ENCODE results near the gene AMMECR1L. TPM values are rescaled to one million over a fixed set of nuclear protein-coding genes. Genes with fewer than 3 reads are reported as not detected.

Gene AMMECR1L
- total RNA-seq, 1 experiment from 2014 or later, result 20.3 TPM

DNA sequence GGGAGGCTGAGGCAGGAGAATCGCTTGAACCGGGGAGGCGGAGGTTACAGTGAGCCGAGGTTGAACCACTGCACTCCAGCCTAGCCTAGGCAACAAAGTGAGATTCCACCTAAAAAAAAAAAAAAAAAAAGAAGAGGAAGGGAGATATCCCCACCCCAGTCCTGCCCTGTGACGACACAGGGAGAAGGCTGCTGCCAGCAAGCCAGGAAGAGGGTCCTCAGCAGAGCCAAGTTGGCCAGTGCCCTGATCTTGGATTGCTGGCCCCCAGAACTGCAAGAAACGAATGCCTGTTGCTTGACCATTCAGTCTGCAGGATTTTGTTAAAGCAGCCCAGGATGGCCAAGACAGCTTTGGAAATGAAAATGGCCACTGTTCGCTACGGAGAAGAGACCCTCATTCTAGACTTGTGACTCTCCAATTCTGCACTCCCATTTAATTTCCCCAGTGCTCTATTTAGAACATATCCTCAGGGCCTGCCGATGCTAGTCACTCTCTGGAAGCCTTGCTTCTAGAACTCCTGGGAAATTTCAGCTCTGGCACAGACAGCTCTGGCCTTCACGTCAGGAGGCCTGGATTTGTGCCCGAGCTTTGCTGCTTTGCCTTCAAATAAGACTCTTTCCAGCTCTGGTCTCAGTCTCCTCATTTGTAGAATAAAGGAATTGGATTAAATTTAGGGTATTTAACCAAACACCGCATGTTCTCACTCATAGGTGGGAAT is 15.7 kb upstream of the AMMECR1L start:
- H3K79me2 ChIP-seq (ENCODE audit: low read depth), result no peaks in the 10 kb centered on the region
- no peaks in the 10 kb centered on the region for H3F3A ChIP-seq (ENCODE audit: insufficient read depth, low read depth)
- no peaks in the 10 kb centered on the region for H3K9me2 ChIP-seq (ENCODE audit: insufficient read depth)
- ChIA-PET POLR2A (ENCODE audit: unreplicated experiment) (no interaction called here), CTCF (no interaction called here)
- intact Hi-C loops (cut with micrococcal nuclease; ENCODE audit: unreplicated experiment), result no loop called here
- H3K4me2 ChIP-seq, result no peak overlapping the region
- no peaks in the 10 kb centered on the region for H3K4me1 ChIP-seq (replicated peaks; ENCODE audit: insufficient read depth)
- no peak overlapping the region for H2AFZ ChIP-seq
- H3K9me3 ChIP-seq (ENCODE audit: insufficient read depth, low read depth), result no peaks in the 10 kb centered on the region
- no peak overlapping the region for H3K27ac ChIP-seq
- no TSS peak for BruUV-seq (replicated peaks)
- no peaks in the 10 kb centered on the region for H3K36me3 ChIP-seq (ENCODE audit: low read depth)
- DNase-seq, result no peak
- H4K20me1 ChIP-seq (ENCODE audit: insufficient read depth), result no peaks in the 10 kb centered on the region
- peaks cover 19% of the 10 kb centered on the region; the same call in 1 of the 2 replicates for H3K27me3 ChIP-seq (ENCODE audit: insufficient read depth, low read depth)
- no peak overlapping the region for H3K4me3 ChIP-seq
- no peak for TF ChIP-seq EZH2 (IDR thresholded peaks at IDR 0.05; ENCODE audit: low read depth)
- TF ChIP-seq, protein P1, sequence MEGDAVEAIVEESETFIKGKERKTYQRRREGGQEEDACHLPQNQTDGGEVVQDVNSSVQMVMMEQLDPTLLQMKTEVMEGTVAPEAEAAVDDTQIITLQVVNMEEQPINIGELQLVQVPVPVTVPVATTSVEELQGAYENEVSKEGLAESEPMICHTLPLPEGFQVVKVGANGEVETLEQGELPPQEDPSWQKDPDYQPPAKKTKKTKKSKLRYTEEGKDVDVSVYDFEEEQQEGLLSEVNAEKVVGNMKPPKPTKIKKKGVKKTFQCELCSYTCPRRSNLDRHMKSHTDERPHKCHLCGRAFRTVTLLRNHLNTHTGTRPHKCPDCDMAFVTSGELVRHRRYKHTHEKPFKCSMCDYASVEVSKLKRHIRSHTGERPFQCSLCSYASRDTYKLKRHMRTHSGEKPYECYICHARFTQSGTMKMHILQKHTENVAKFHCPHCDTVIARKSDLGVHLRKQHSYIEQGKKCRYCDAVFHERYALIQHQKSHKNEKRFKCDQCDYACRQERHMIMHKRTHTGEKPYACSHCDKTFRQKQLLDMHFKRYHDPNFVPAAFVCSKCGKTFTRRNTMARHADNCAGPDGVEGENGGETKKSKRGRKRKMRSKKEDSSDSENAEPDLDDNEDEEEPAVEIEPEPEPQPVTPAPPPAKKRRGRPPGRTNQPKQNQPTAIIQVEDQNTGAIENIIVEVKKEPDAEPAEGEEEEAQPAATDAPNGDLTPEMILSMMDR (conservative IDR thresholded peaks at IDR 0.05), result no peak

DNA sequence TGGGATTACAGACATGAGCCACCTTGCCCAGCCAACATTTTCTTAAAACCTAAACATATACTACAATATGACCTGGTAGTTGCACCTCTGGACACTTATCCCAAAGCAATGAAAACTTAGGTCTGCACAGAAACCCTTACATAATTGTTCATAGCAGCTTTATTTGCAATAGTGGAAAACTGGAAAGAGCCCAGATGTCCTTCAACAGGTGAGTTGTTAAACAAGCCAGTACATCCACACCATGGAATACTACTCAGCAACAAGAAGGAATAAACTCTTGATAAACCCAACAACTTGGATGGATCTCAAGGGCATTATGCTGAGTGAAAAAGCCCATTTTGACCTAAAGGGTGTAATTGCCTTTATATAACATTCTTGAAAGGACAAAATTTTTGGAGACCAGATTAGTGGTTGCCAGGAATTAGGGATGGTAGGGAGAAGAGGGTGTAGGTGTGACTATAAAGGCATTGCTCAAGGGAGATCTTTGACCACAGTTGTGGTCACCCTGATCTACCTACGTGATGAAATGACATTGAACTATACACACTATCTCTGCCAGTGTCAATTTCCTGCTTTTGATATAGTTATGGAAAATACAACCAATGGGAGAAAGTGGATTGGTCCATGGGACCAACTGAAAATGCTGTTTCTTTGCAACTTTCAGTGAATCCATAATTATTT is 11.9 kb upstream of the AMMECR1L start:
- CTCF ChIA-PET, result no interaction called here
- DNase-seq, result no peak
- no TSS peak for BruUV-seq (replicated peaks)
- POLR2A ChIA-PET (ENCODE audit: unreplicated experiment), result no interaction called here
- intact Hi-C loops (cut with micrococcal nuclease; ENCODE audit: unreplicated experiment), result no loop called here
- H3K4me2 ChIP-seq, result no peak overlapping the region
- H3K9me2 ChIP-seq (ENCODE audit: insufficient read depth), result no peaks in the 10 kb centered on the region
- H4K20me1 ChIP-seq (ENCODE audit: insufficient read depth), result no peaks in the 10 kb centered on the region
- no peaks in the 10 kb centered on the region for H3K36me3 ChIP-seq (ENCODE audit: low read depth)
- H3K4me1 ChIP-seq (replicated peaks; ENCODE audit: insufficient read depth), result no peaks in the 10 kb centered on the region
- no peaks in the 10 kb centered on the region for H3K9me3 ChIP-seq (ENCODE audit: insufficient read depth, low read depth)
- TF ChIP-seq, protein P1 (conservative IDR thresholded peaks at IDR 0.05), result no peak
- TF ChIP-seq EZH2 (IDR thresholded peaks at IDR 0.05; ENCODE audit: low read depth), result no peak
- H3K27ac ChIP-seq, result no peak overlapping the region
- H3F3A ChIP-seq (ENCODE audit: insufficient read depth, low read depth), result no peaks in the 10 kb centered on the region
- no peak overlapping the region for H3K4me3 ChIP-seq
- H3K27me3 ChIP-seq (ENCODE audit: insufficient read depth, low read depth), result no peaks in the 10 kb centered on the region
- H3K79me2 ChIP-seq (ENCODE audit: low read depth), result no peaks in the 10 kb centered on the region
- H2AFZ ChIP-seq, result no peak overlapping the region

DNA sequence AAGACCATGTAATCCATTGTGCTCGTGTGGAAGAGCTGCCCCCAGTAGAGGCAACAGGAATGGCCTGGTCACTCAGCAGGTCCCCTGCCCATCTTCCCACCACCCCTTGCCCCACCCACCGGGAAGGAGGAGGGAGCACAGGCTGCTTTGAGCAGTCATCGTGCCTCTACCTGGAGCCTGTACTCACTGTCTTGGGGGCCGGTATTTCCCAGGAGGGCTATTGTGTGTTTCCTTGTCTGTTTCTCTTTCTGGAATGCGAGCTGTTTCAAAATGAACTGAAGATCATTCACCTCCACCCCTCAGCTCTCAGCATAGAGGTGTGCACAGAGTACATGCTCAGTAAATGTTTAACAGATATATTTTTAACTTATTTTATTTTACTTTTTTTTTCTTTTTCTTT is 7.7 kb upstream of the AMMECR1L start:
- no peaks in the 10 kb centered on the region for H3K9me3 ChIP-seq (ENCODE audit: insufficient read depth, low read depth)
- CTCF ChIA-PET, result no interaction called here

More for the DNA sequence above, 7.7 kb upstream of the AMMECR1L start:
- Histone ChIP-seq H3K4me1 (replicated peaks; ENCODE audit: insufficient read depth) (no peaks in the 10 kb centered on the region), H3K9me2 (ENCODE audit: insufficient read depth) (no peaks in the 10 kb centered on the region), H3K27me3 (ENCODE audit: insufficient read depth, low read depth) (no peaks in the 10 kb centered on the region), H3F3A (ENCODE audit: insufficient read depth, low read depth) (no peaks in the 10 kb centered on the region), H4K20me1 (ENCODE audit: insufficient read depth) (no peaks in the 10 kb centered on the region), H2AFZ (no peak overlapping the region), H3K4me3 (no peak overlapping the region), H3K4me2 (no peak overlapping the region), H3K36me3 (ENCODE audit: low read depth) (no peaks in the 10 kb centered on the region), H3K27ac (no peak overlapping the region), H3K79me2 (ENCODE audit: low read depth) (no peaks in the 10 kb centered on the region)
- POLR2A ChIA-PET (ENCODE audit: unreplicated experiment), result no interaction called here
- DNase-seq, result no peak
- TF ChIP-seq, protein P1 (conservative IDR thresholded peaks at IDR 0.05), result no peak
- no peak for TF ChIP-seq EZH2 (IDR thresholded peaks at IDR 0.05; ENCODE audit: low read depth)
- intact Hi-C loops (cut with micrococcal nuclease; ENCODE audit: unreplicated experiment), result no loop called here
- BruUV-seq (replicated peaks), result no TSS peak

Data from PC-9 (cell line).